ENCODE data around the gene CNGA3.

CNGA3 gene

DNA sequence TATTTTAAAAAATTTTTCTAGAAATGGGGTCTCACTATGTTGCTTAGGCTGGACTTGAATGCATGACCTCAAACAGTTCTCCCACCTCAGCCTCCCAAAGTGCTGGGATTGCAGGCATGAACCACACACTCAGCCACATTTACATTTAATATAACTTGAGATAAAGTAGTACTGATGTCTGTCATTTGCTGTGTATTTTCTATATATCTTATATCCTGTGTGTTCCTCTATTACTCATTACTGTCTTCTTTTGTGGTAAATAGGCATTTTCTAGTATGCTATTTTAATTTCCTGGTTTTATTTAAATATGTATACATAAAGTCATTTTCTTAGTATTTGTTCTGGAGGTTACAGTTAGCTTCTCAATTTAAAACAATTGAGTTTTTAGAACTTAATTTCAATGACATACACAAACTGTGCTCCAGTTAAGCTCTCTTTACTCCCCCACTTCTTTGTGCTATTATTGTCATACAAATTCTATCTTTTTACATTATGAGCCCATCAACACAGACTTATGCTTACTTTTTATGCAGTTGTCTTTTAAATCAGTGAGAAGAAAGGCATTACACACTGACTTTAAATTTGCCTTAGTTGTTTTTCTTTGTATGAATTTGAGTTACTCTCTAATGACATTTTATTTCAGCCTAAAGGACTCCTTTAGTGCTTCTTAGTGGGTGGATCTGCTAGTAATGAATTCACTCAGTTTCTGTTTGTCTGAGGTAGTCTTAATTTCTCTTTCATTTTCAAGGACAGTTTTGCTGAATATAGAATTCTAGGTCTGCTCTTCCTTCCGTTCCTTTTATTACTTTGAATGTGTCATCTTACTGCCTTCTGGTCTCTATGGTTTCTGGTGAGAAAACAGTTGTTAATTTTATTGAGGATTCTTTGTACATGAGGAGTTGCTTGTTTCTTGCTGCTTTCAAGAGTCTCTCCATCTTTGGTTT, 92.2 kb downstream of the CNGA3 start:
- no peak for DNase-seq

DNA sequence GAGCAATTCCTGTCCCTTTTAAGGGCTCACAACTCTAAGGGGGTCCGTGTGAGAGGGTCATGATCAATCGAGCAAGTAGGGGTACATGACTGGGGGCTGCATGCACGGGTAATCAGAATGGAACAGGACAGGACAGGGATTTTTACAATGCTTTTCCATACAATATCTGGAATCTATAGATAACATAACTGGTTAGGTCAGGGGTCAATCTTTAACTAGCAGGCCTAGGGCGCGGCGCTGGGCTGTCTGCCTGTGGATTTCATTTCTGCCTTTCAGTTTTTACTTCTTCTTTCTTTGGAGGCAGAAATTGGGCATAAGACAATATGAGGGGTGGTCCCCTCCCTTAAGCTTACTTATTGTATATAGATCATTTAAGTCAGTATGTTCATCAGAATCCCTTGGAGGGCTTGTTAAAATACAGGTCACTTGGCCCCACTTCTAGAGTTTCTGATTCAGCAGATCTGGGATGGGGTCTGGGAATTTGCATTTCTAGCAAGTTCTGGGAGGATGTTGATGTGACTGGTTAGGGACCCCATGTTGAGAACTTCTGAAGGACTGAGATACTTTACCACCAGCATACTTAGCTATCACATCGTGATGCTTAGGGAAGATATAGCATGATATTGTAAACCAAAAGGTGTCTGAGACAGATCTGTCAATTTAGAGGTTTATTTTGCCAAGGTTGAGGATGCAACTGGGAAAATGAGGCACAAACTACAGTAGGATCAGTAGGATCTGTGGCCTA, 95.6 kb downstream of the CNGA3 start:
- DNase-seq = no peak

DNA sequence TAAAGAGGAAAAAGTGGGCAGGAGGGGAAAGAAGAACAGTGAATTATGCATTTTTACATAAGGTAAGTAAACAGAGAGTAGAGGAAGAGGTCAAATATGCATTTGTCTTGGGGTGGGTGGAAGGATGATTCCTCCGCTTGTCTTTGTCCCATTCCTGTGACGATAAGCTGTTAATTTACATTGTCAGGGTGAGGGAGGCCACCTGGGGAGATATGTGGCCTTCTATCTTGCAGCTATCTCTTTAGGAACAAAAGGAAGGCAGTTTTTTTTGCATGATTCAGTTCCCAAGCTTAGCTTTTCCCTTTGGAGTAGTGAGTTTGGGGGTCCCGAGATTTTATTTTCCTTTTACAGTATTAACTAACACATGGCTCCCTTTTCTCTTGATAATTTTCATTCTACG, 96.2 kb downstream of the CNGA3 start:
- DNase-seq = no peak

GRCh38 chr2:98444436-98445176, 98.3 kb downstream of the CNGA3 start, which contains the start of gene INPP4A:
TSS of gene INPP4A (plus strand) at chr2:98444858. CDS start at chr2:98520049, 75,191 bp downstream.
- peak in 53 of 58 donors; percentile 21 to 82 (median 61) for DNase-seq

DNA sequence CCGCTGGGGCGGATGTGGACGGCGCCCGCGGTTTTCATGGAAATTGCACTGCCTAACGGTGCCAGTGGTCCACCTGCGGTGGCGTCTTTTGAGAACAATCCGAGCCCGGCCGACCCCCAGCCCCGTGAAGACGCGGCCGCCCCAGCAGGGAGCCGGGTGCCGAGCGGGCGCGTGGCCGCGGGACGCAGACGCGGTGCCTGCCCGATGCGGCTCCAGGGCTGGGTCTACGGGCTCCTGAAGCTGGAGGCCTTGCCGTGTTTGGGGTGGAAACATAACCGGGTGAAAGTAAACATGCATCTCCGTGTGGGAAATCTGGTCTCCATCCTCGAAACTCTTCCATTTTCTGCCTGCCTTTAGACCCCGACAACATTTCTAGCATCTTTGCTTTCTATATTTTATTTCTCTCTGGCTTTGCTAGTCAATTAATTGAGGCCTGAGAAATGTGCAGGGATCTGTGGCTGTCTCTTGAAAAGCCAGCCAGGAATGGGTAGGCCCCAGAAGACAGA, 99.0 kb downstream of the CNGA3 start:
- peak in 5 of 58 donors; percentile 25 to 54 (median 33) for DNase-seq

GRCh38 chr2:98445683-98446581, 99.7 kb downstream of the CNGA3 start:
- DNase-seq = peak in 7 of 58 donors; percentile 8 to 38 (median 23)

DNA sequence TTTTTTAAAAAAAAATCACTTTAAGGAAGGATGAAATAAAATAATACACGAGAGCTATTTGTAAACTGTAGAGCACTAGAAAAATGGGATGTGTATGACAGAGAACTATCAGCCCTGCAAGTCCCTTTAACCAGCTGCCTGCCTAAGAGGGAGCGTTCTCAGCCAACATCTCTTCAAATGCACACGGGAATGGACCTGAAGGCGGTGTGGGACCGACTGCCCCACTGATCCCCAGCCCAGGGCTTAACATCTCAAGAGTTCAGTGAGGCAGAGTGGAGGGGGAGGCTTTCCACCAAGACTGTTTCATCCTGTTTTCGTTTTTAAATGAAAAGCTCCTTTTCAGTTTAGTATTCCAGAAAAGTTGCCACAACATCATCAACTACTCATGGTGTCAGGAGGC, 100.6 kb downstream of the CNGA3 start:
- DNase-seq = no peak

All from anterior cingulate cortex (tissue), 58 donors.